ENCODE measurements around the gene ZNF3. TPM values are rescaled to one million over a fixed set of nuclear protein-coding genes. Genes with fewer than 3 reads are reported as not detected.
A peak's percentile ranks its signal among the peaks of the same experiment; 100 is the strongest.

The ZNF3 gene
- total and polyA plus RNA-seq, 2 donors from 2014 or later: 15.8 to 30.8 TPM

DNA sequence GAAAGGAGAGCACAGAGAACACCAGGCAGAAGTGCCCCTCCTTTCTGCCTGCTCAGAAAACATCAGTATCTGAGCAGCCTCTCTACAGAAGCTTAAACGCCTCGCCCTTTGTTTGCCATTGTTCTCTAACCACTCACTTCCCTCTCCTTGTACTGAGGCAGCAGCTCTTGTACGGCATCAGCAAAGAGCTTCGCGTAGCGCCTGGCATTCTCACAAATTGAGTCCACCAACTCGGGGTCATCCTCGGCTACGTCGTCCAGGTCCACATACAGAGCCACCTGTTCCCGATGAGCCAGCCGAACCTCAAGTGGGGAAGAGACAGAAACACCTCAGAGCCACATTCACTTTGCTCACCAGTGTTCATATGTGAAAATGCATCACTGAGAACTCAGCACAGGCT lies 17.9 kb upstream of the ZNF3 start:
- TF ChIP-seq, protein P1, sequence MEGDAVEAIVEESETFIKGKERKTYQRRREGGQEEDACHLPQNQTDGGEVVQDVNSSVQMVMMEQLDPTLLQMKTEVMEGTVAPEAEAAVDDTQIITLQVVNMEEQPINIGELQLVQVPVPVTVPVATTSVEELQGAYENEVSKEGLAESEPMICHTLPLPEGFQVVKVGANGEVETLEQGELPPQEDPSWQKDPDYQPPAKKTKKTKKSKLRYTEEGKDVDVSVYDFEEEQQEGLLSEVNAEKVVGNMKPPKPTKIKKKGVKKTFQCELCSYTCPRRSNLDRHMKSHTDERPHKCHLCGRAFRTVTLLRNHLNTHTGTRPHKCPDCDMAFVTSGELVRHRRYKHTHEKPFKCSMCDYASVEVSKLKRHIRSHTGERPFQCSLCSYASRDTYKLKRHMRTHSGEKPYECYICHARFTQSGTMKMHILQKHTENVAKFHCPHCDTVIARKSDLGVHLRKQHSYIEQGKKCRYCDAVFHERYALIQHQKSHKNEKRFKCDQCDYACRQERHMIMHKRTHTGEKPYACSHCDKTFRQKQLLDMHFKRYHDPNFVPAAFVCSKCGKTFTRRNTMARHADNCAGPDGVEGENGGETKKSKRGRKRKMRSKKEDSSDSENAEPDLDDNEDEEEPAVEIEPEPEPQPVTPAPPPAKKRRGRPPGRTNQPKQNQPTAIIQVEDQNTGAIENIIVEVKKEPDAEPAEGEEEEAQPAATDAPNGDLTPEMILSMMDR (IDR thresholded peaks at IDR 0.05; ENCODE audit: borderline replicate concordance, extremely low read depth, insufficient read depth): no peak
- peaks cover 0 to 10% (median 6%) of the 10 kb centered on the region in 3 donors for H3K4me1 ChIP-seq (ENCODE audit: control insufficient read depth in 2 of 3, insufficient read depth in 2 of 3, low read depth in 1 of 3, low read length in 3 of 3)
- H3K27me3 ChIP-seq (ENCODE audit: control insufficient read depth, insufficient read depth, low read length): no peaks in the 10 kb centered on the region
- peak overlapping the region; percentile 59 to 84 (median 83) for H3K4me3 ChIP-seq (ENCODE audit: low read length in 3 of 3)
- intact Hi-C loops (cut with DNase I): no loop called here
- DNase-seq: no peak
- FAIRE-seq: no peak
- peaks cover 22 to 53% (median 26%) of the 10 kb centered on the region in 3 donors for H3K36me3 ChIP-seq (ENCODE audit: control insufficient read depth in 2 of 3, insufficient read depth in 3 of 3, low read length in 3 of 3)
- H3K9me3 ChIP-seq (ENCODE audit: control insufficient read depth in 2 of 3, insufficient read depth in 1 of 3, low read length in 3 of 3): no peaks in the 10 kb centered on the region
- H3K27ac ChIP-seq (ENCODE audit: low read depth in 2 of 2, low read length in 2 of 2): no peak overlapping the region
- H3K9ac ChIP-seq (ENCODE audit: low read length in 3 of 3): peak overlapping the region in 2 of 3 donors; percentile 22 to 66

DNA sequence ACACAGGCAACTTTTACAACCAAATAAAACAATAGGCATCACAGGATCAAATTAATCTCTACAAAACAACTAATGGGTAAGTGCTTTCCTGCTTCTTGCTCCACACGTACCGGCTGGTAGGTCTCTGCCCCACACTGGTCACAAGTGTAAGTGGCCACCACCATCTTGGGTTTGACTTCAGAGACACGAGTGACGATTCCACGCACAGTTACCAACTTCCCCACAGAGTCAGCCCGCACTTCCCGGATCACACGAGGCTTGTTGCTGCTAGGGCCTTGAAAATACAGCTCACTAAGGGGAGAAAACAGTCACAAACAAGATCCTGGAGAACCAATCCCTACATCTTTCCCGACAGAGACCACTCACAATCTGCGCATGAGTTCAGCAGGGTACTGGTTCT lies 17.4 kb upstream of the ZNF3 start:
- TF ChIP-seq, protein P1 (IDR thresholded peaks at IDR 0.05; ENCODE audit: borderline replicate concordance, extremely low read depth, insufficient read depth): no peak
- Histone ChIP-seq H3K4me3 (ENCODE audit: low read length in 3 of 3) (no peak overlapping the region), H3K9me3 (ENCODE audit: control insufficient read depth in 2 of 3, insufficient read depth in 1 of 3, low read length in 3 of 3) (no peaks in the 10 kb centered on the region), H3K4me1 (ENCODE audit: control insufficient read depth in 2 of 3, insufficient read depth in 2 of 3, low read depth in 1 of 3, low read length in 3 of 3) (peaks cover 0 to 10% (median 6%) of the 10 kb centered on the region in 3 donors), H3K27ac (ENCODE audit: low read depth in 2 of 2, low read length in 2 of 2) (no peak overlapping the region), H3K36me3 (ENCODE audit: control insufficient read depth in 2 of 3, insufficient read depth in 3 of 3, low read length in 3 of 3) (peaks cover 25 to 56% (median 28%) of the 10 kb centered on the region in 3 donors), H3K27me3 (ENCODE audit: control insufficient read depth, insufficient read depth, low read length) (no peaks in the 10 kb centered on the region), H3K9ac (ENCODE audit: low read length in 3 of 3) (no peak overlapping the region)
- FAIRE-seq: no peak
- intact Hi-C loops (cut with DNase I): no loop called here
- DNase-seq: no peak

DNA sequence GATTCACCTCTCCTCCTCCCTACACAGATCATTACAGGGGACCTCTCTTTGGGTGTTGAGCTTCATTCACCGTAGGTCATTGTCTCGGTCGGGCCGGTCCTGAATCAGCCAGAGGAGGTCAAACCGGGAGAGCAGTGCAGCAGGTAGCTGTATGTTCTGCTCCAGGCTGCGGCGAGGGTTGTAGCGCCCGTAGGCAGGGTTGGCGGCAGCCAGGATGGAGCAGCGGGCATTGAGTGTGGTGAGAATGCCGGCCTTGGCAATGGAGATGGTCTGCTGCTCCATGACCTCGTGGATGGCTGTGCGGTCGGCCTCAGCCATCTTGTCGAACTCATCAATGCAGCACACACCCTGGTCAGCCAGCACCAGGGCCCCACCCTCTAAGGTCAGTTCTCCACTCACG lies 14.2 kb upstream of the ZNF3 start:
- intact Hi-C loops (cut with DNase I): no loop called here
- no peak overlapping the region for H3K9ac ChIP-seq (ENCODE audit: low read length in 3 of 3)
- H3K4me3 ChIP-seq (ENCODE audit: low read length in 3 of 3): no peak overlapping the region
- TF ChIP-seq, protein P1 (IDR thresholded peaks at IDR 0.05; ENCODE audit: borderline replicate concordance, extremely low read depth, insufficient read depth): no peak
- DNase-seq (no peak), FAIRE-seq (no peak)
- H3K36me3 ChIP-seq (ENCODE audit: control insufficient read depth in 2 of 3, insufficient read depth in 3 of 3, low read length in 3 of 3): peaks cover 29 to 80% (median 50%) of the 10 kb centered on the region in 3 donors
- no peaks in the 10 kb centered on the region for H3K9me3 ChIP-seq (ENCODE audit: control insufficient read depth in 2 of 3, insufficient read depth in 1 of 3, low read length in 3 of 3)
- H3K4me1 ChIP-seq (ENCODE audit: control insufficient read depth in 2 of 3, insufficient read depth in 2 of 3, low read depth in 1 of 3, low read length in 3 of 3): peaks cover 0 to 10% (median 6%) of the 10 kb centered on the region in 3 donors
- H3K27ac ChIP-seq (ENCODE audit: low read depth in 2 of 2, low read length in 2 of 2): no peak overlapping the region
- no peaks in the 10 kb centered on the region for H3K27me3 ChIP-seq (ENCODE audit: control insufficient read depth, insufficient read depth, low read length)

DNA sequence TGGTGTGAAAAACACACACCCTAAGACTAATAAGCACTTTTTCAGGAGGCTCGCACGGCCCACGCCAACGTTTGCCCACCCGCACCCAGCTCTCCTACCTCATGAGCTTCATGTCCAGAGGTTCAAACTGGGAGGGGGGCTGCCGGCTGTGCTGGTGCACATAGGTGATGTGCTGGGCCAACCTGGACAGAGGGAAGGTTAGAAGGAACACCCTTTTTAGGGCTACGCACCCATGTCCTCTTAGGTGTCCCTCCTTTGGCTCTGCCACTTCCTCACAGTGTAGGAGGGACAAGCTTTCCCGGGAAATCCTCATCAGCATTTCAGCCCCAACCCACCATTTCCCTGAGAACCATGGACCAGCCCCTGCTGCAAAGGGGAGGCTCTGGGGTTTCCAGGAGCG lies 13.8 kb upstream of the ZNF3 start:
- Histone ChIP-seq H3K4me1 (ENCODE audit: control insufficient read depth in 2 of 3, insufficient read depth in 2 of 3, low read depth in 1 of 3, low read length in 3 of 3) (peaks cover 0 to 10% (median 6%) of the 10 kb centered on the region in 3 donors), H3K9ac (ENCODE audit: low read length in 3 of 3) (no peak overlapping the region), H3K27me3 (ENCODE audit: control insufficient read depth, insufficient read depth, low read length) (no peaks in the 10 kb centered on the region), H3K36me3 (ENCODE audit: control insufficient read depth in 2 of 3, insufficient read depth in 3 of 3, low read length in 3 of 3) (peaks cover 33 to 85% (median 53%) of the 10 kb centered on the region in 3 donors), H3K27ac (ENCODE audit: low read depth in 2 of 2, low read length in 2 of 2) (no peak overlapping the region), H3K4me3 (ENCODE audit: low read length in 3 of 3) (no peak overlapping the region), H3K9me3 (ENCODE audit: control insufficient read depth in 2 of 3, insufficient read depth in 1 of 3, low read length in 3 of 3) (no peaks in the 10 kb centered on the region)
- intact Hi-C loops (cut with DNase I): no loop called here
- no peak for FAIRE-seq
- TF ChIP-seq, protein P1 (IDR thresholded peaks at IDR 0.05; ENCODE audit: borderline replicate concordance, extremely low read depth, insufficient read depth): no peak
- no peak for DNase-seq
